GM12878 (cell line): Measurements from ENCODE around the gene PIGS. TPM values are rescaled to one million over a fixed set of nuclear protein-coding genes. Genes with fewer than 3 reads are reported as not detected.

Source experiments
- ATF2 ChIP-seq: IDR thresholded peaks from 2 replicates; pipeline ENCODE4 v1.6.1; 2012; ENCODE audit warnings: low read length, inconsistent platforms
- ATF3 ChIP-seq: IDR thresholded peaks from 2 replicates; pipeline ENCODE4 v1.6.1; 2011; ENCODE audit warnings: low read depth, mild to moderate bottlenecking, low read length, moderate library complexity, borderline replicate concordance; ENCODE audit errors: extremely low read depth
- BCLAF1 ChIP-seq: fragments of 450-650 bp; IDR thresholded peaks from 2 replicates; pipeline ENCODE4 v1.6.1; 2017; ENCODE audit warnings: antibody characterized with exemption, mild to moderate bottlenecking, moderate library complexity
- BHLHE40 ChIP-seq, 2 experiments: fragments of 450-650 bp in 1 of 2; IDR thresholded peaks; 2 replicates each; pipeline ENCODE4 v1.6.1; 2011 to 2017; ENCODE audit warnings: low read depth in 2 of 2, borderline replicate concordance in 1 of 2, improper control_type of control experiment in 1 of 2, low read length in 1 of 2, mild to moderate bottlenecking in 1 of 2
- CBX3 ChIP-seq: fragments of 200-600 bp; sonication (generic); IDR thresholded peaks from 2 replicates; pipeline ENCODE4 v1.6.1; 2016; ENCODE audit warnings: low read depth, borderline replicate concordance
- EGR1 ChIP-seq, 2 experiments: IDR thresholded peaks; 1 replicate in 1 of 2; 2 replicates in 1 of 2; pipeline ENCODE4 v1.6.1; 2011 to 2012; ENCODE audit warnings: low read depth in 2 of 2, low read length in 2 of 2, borderline replicate concordance in 1 of 2, mild to moderate bottlenecking in 1 of 2, moderate library complexity in 1 of 2
- FOXM1 ChIP-seq: IDR thresholded peaks from 2 replicates; pipeline ENCODE4 v1.6.1; 2012; ENCODE audit warnings: low read depth, mild to moderate bottlenecking, inconsistent platforms, low read length, moderate library complexity
- HDAC2 ChIP-seq: fragments of 200-600 bp; sonication (generic); IDR thresholded peaks from 2 replicates; pipeline ENCODE4 v1.6.1; 2017
- HSF1 ChIP-seq: fragments of 150-350 bp; IDR thresholded peaks from 2 replicates; pipeline ENCODE4 v1.6.1; 2014; ENCODE audit warnings: mild to moderate bottlenecking, low read depth, low read length
- MAX ChIP-seq: IDR thresholded peaks from 2 replicates; pipeline ENCODE4 v1.6.1; 2012; ENCODE audit warnings: low read depth, low read length, improper control_type of control experiment
- MEF2B ChIP-seq: fragments of 450-650 bp; IDR thresholded peaks from 2 replicates; pipeline ENCODE4 v1.6.1; 2018; ENCODE audit warnings: mild to moderate bottlenecking, moderate library complexity; ENCODE audit not compliant: partially characterized antibody, poor library complexity, severe bottlenecking
- NFXL1 ChIP-seq: fragments of 450-650 bp; IDR thresholded peaks from 2 replicates; pipeline ENCODE4 v1.6.1; 2017; ENCODE audit warnings: antibody characterized with exemption, mild to moderate bottlenecking, borderline replicate concordance
- NRF1 ChIP-seq: conservative IDR thresholded peaks from 2 replicates; pipeline ENCODE4 v1.6.1; 2011; ENCODE audit warnings: mild to moderate bottlenecking, low read depth, low read length, improper control_type of control experiment
- POLR2AphosphoS5 ChIP-seq: IDR thresholded peaks from 2 replicates; pipeline ENCODE4 v1.6.1; 2011; ENCODE audit warnings: mild to moderate bottlenecking, low read length, inconsistent platforms
- RB1 ChIP-seq: fragments of 450-650 bp; formaldehyde crosslinking; IDR thresholded peaks from 2 replicates; pipeline ENCODE4 v1.6.1; 2017; ENCODE audit warnings: mild to moderate bottlenecking, borderline replicate concordance
- RBBP5 ChIP-seq: fragments of 200-600 bp; sonication (generic); conservative IDR thresholded peaks from 2 replicates; pipeline ENCODE4 v1.6.1; 2016
- RUNX3 ChIP-seq: IDR thresholded peaks from 2 replicates; pipeline ENCODE4 v1.6.1; 2012; ENCODE audit warnings: low read length, inconsistent platforms
- SMAD1 ChIP-seq: fragments of 450-650 bp; IDR thresholded peaks from 2 replicates; pipeline ENCODE4 v1.6.1; 2018; ENCODE audit warnings: mild to moderate bottlenecking, low read depth; ENCODE audit not compliant: partially characterized antibody
- STAT3 ChIP-seq: IDR thresholded peaks from 2 replicates; pipeline ENCODE4 v1.6.1; 2011; ENCODE audit warnings: low read depth, low read length, improper control_type of control experiment
- SUZ12 ChIP-seq: fragments of 200-600 bp; sonication (generic); IDR thresholded peaks from one replicate; pipeline ENCODE4 v1.6.1; 2018; ENCODE audit warnings: antibody characterized with exemption, mild to moderate bottlenecking; ENCODE audit not compliant: unreplicated experiment
- TCF7 ChIP-seq: IDR thresholded peaks from 2 replicates; pipeline ENCODE4 v1.6.1; 2014; ENCODE audit warnings: antibody characterized with exemption, borderline replicate concordance
- ZBED1 ChIP-seq: IDR thresholded peaks from 2 replicates; pipeline ENCODE4 v1.6.1; 2016; ENCODE audit warnings: borderline replicate concordance
- ZBTB33 ChIP-seq: fragments of 450-650 bp; IDR thresholded peaks from 2 replicates; pipeline ENCODE4 v1.6.1; 2017; ENCODE audit warnings: mild to moderate bottlenecking
- ZZZ3 ChIP-seq: IDR thresholded peaks from 2 replicates; pipeline ENCODE4 v1.6.1; 2011; ENCODE audit warnings: low read depth; ENCODE audit not compliant: control insufficient read depth, insufficient read length
- polyA plus RNA-seq, 11 experiments: library from polyadenylated mRNA; depleted of rRNA in 4 of 11; unstranded in 6 of 11; stranded (reverse) in 5 of 11; fragments of >200 nt; fragmentation: Nextera tagmentation in 4 of 11; fragmentation: Illumina TruSeq in 1 of 11; extraction: Ambion mirVana in 4 of 11; extraction: Trizol in 1 of 11; gene quantifications; 1 replicate in 1 of 11; 2 replicates in 10 of 11; pipeline versions ENCODE4 v1.2.1 to v1.2.3, GENCODE V29; 2011 to 2016; ENCODE audit warnings: inconsistent platforms in 2 of 11, missing spikeins in 2 of 11, low read depth in 1 of 11
- total RNA-seq, 4 experiments: library from RNA; depleted of rRNA in 3 of 4; stranded (reverse); fragments of >200 nt in 3 of 4; fragmentation: Illumina TruSeq in 1 of 4; extraction: Trizol in 1 of 4; gene quantifications; 2 replicates each; pipeline versions ENCODE4 v1.2.1 to v1.2.3, GENCODE V29; 2013 to 2021

PIGS gene
- total and polyA plus RNA-seq, 10 of the 15 experiments (the other 5 are each of a cell fraction or from before 2014, with no cell fraction given): 27.5 to 73.7 (median 50.7) TPM

GRCh38 chr17:28567604-28568003 lies 3.7 kb downstream of the PIGS start (continued):
- TF ChIP-seq ZBTB33 (no peak), TCF7 (no peak), ATF3 (no peak), RBBP5 (no peak), EGR1 (IDR thresholded peaks at IDR 0.05; ENCODE audit: borderline replicate concordance in 1 of 2, low read depth in 2 of 2, low read length in 2 of 2) (no peak), BCLAF1 (no peak), POLR2AphosphoS5 (no peak), NRF1 (no peak), MEF2B (no peak), CBX3 (no peak), ZZZ3 (no peak), HSF1 (no peak), RB1 (no peak), BHLHE40 (IDR thresholded peaks at IDR 0.05; ENCODE audit: borderline replicate concordance in 1 of 2, low read depth in 2 of 2, low read length in 1 of 2) (no peak), STAT3 (0 out of 2 replicates have a peak, but pooled peaks have one; percentile 28), ZBED1 (no peak), RUNX3 (peak; percentile 87), FOXM1 (0 out of 2 replicates have a peak, but pooled peaks have one; percentile 20), SUZ12 (no peak), MAX (no peak), NFXL1 (no peak), SMAD1 (no peak), ATF2 (peak; percentile 56; the same call in 1 of the 2 replicates), HDAC2 (no peak)
